ENCODE results near the gene CSNK1G1.

Gene CSNK1G1

GRCh38 chr15:64117759-64118487 is 238.1 kb downstream of the CSNK1G1 start:
- no peaks in the 10 kb centered on the region for H3K9me2 ChIP-seq (replicated peaks; ENCODE audit: control insufficient read depth, low read length)
- no peaks in the 10 kb centered on the region for H3F3A ChIP-seq (ENCODE audit: control insufficient read depth, insufficient read depth)
- no peaks in the 10 kb centered on the region for H4K20me1 ChIP-seq (ENCODE audit: control insufficient read depth, insufficient read depth, low read depth, low read length)
- peaks cover 87% of the 10 kb centered on the region for H3K36me3 ChIP-seq (ENCODE audit: control insufficient read depth, low read length)
- no peaks in the 10 kb centered on the region for H3K27me3 ChIP-seq (ENCODE audit: control insufficient read depth, low read length)
- no peaks in the 10 kb centered on the region for H3K9me3 ChIP-seq (ENCODE audit: control insufficient read depth, insufficient read depth, low read length)
- H3K79me2 ChIP-seq (ENCODE audit: control insufficient read depth, low read length) = peaks cover 2% of the 10 kb centered on the region; the same call in 1 of the 2 replicates
- no peak overlapping the region for H3K4me3 ChIP-seq (ENCODE audit: low read length)
- H3K4me2 ChIP-seq (ENCODE audit: low read length) = no peak overlapping the region
- no peaks in the 10 kb centered on the region for H3K4me1 ChIP-seq (ENCODE audit: control insufficient read depth, low read length)
- no peak for TF ChIP-seq EZH2phosphoT487 (IDR thresholded peaks at IDR 0.05; ENCODE audit: borderline replicate concordance, low read length)
- TF ChIP-seq, protein P1, sequence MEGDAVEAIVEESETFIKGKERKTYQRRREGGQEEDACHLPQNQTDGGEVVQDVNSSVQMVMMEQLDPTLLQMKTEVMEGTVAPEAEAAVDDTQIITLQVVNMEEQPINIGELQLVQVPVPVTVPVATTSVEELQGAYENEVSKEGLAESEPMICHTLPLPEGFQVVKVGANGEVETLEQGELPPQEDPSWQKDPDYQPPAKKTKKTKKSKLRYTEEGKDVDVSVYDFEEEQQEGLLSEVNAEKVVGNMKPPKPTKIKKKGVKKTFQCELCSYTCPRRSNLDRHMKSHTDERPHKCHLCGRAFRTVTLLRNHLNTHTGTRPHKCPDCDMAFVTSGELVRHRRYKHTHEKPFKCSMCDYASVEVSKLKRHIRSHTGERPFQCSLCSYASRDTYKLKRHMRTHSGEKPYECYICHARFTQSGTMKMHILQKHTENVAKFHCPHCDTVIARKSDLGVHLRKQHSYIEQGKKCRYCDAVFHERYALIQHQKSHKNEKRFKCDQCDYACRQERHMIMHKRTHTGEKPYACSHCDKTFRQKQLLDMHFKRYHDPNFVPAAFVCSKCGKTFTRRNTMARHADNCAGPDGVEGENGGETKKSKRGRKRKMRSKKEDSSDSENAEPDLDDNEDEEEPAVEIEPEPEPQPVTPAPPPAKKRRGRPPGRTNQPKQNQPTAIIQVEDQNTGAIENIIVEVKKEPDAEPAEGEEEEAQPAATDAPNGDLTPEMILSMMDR (IDR thresholded peaks at IDR 0.05; ENCODE audit: low read depth, low read length, poor library complexity, severe bottlenecking) = no peak
- H3K27ac ChIP-seq (ENCODE audit: low read depth, low read length) = no peak overlapping the region
